ENCODE results near the gene CSHL1. TPM values are rescaled to one million over a fixed set of nuclear protein-coding genes. Genes with fewer than 3 reads are reported as not detected.
"Not testable (repeated sequence)": the region's sequence is repeated elsewhere in the genome, so short reads cannot be mapped to it uniquely, and the experiment has no call there.

CSHL1 gene
- total and polyA plus RNA-seq, 9 of the 15 experiments (the other 6 are each of a cell fraction or from before 2014, with no cell fraction given) = not detected

- POLR2A ChIA-PET = interaction anchor here (1.1 to 1.3 kb wide), 2 partner anchors 9 to 19 kb away, joined by 3 to 5 read pairs; no protein-coding TSS in a partner anchor
- H3K9me1 ChIP-seq (ENCODE audit: control insufficient read depth, insufficient read depth, low read length); H3K4me2 ChIP-seq (ENCODE audit: insufficient read depth, low read length); H4K20me1 ChIP-seq (replicated peaks; ENCODE audit: control insufficient read depth, insufficient read depth, low read length); intact Hi-C loops (cut with micrococcal nuclease); in situ Hi-C loops (cut with MboI); H3K9me3 ChIP-seq (replicated peaks; ENCODE audit: control insufficient read depth, insufficient read depth, low read depth, low read length); CTCF ChIA-PET (ENCODE audit: low intra/inter-chr PET ratio); H3K79me2 ChIP-seq (ENCODE audit: control insufficient read depth, insufficient read depth, low read length); H2AFZ ChIP-seq (ENCODE audit: low read depth, low read length); H3K9ac ChIP-seq (ENCODE audit: insufficient read depth in 1 of 2, low read depth in 2 of 2, low read length in 2 of 2); FAIRE-seq; BruUV-seq (replicated peaks); H3K36me3 ChIP-seq (ENCODE audit: control insufficient read depth, insufficient read depth, low read length); H3K27me3 ChIP-seq (ENCODE audit: control insufficient read depth in 2 of 2, insufficient read depth in 2 of 2, low read length in 2 of 2); H3K4me3 ChIP-seq; H3K27ac ChIP-seq (ENCODE audit: extremely low read depth, low read depth, low read length); H3K4me1 ChIP-seq (replicated peaks in 1 of 2; ENCODE audit: control insufficient read depth in 2 of 2, insufficient read depth in 2 of 2, low read length in 2 of 2): not testable (repeated sequence)
- DNase-seq (ENCODE audit: extremely low read depth in 1 of 4, low spot score in 3 of 4) (peak; percentile 31 to 49 (median 44)), ATAC-seq (peak; percentile 86)
- 29% methylated on average over 8 of the region's 9 CpGs for WGBS (ENCODE audit: insufficient coverage, low coverage, missing lambda C conversion rate)
- TF ChIP-seq CTCF (IDR thresholded peaks at IDR 0.05 in 2 of 3, conservative IDR thresholded peaks at IDR 0.05 in 1 of 3; ENCODE audit: insufficient read depth in 2 of 3, low read depth in 1 of 3, low read length in 3 of 3) = peak; percentile 43 to 56 (median 45)
- peak; percentile 70 for TF ChIP-seq MAFK (IDR thresholded peaks at IDR 0.05; ENCODE audit: low read length)
- TF ChIP-seq ZNF175 (CRISPR knock-in tag; IDR thresholded peaks at IDR 0.05; ENCODE audit: low read depth) = peak; percentile 39; the same call in 1 of the 2 replicates
- TF ChIP-seq ZNF316 (IDR thresholded peaks at IDR 0.05) = peak; percentile 89
- peak; percentile 18 for TF ChIP-seq CTCFL (IDR thresholded peaks at IDR 0.05; ENCODE audit: borderline replicate concordance, insufficient read depth, low read depth, low read length, poor library complexity, severe bottlenecking)
- TF ChIP-seq MAFF (IDR thresholded peaks at IDR 0.05; ENCODE audit: low read length) = peak; percentile 74
- TF ChIP-seq C11orf30 (IDR thresholded peaks at IDR 0.05; ENCODE audit: low read depth) = peak; percentile 81
- peak in 1 of 2 experiments; percentile 26; a peak in 1 of 4 replicates for TF ChIP-seq RAD21 (CRISPR knock-in tag; conservative IDR thresholded peaks at IDR 0.05 in 1 of 2, IDR thresholded peaks at IDR 0.05 in 1 of 2)
- peak; percentile 25; the same call in 1 of the 2 replicates for TF ChIP-seq BHLHE40 (IDR thresholded peaks at IDR 0.05; ENCODE audit: low read length)
- peak; percentile 79 for TF ChIP-seq MAFG (tag; conservative IDR thresholded peaks at IDR 0.05)
Measured at GRCh38 chr17:63869491-63870291, 41.4 kb downstream of the CSHL1 start.

All from K562 (cell line).